Activated T-helper 1 cell treated with Interleukin-2 at 50 U/mL for 16 hours (primary cell): ENCODE measurements around the gene OSTN.
"Not testable (repeated sequence)": the region's sequence is repeated elsewhere in the genome, so short reads cannot be mapped to it uniquely, and the experiment has no call there.

Experiments used
- DNase-seq: peaks from one replicate; pipeline ENCODE4 v3.0.0-alpha.2; 2020; ENCODE audit warnings: low read depth

Gene OSTN

GRCh38 chr3:191235331-191236314 lies 36.6 kb downstream of the OSTN start:
- DNase-seq = no peak

- DNase-seq = no peak
Observed at GRCh38 chr3:191236646-191237045, 37.6 kb downstream of the OSTN start.

- no peak for DNase-seq
Observed at GRCh38 chr3:191237047-191237882, 38.2 kb downstream of the OSTN start.

GRCh38 chr3:191238321-191238817 lies 39.3 kb downstream of the OSTN start:
- DNase-seq = no peak

GRCh38 chr3:191239407-191240031 lies 40.5 kb downstream of the OSTN start:
- DNase-seq = no peak

GRCh38 chr3:191240486-191240885 lies 41.4 kb downstream of the OSTN start:
- no peak for DNase-seq

GRCh38 chr3:191244242-191244867 lies 45.3 kb downstream of the OSTN start:
- no peak for DNase-seq

GRCh38 chr3:191246034-191246433 lies 47.0 kb downstream of the OSTN start:
- DNase-seq = not testable (repeated sequence)

- no peak for DNase-seq
Observed at GRCh38 chr3:191246630-191247029, 47.6 kb downstream of the OSTN start.

- no peak for DNase-seq
Observed at GRCh38 chr3:191253089-191253799, 54.2 kb downstream of the OSTN start.

GRCh38 chr3:191254098-191254873 lies 55.2 kb downstream of the OSTN start:
- DNase-seq = no peak

- no peak for DNase-seq
Observed at GRCh38 chr3:191255156-191255555, 56.1 kb downstream of the OSTN start.

GRCh38 chr3:191256405-191256804 lies 57.4 kb downstream of the OSTN start:
- no peak for DNase-seq

GRCh38 chr3:191257286-191257685 lies 58.2 kb downstream of the OSTN start:
- DNase-seq = no peak

- DNase-seq = no peak
Observed at GRCh38 chr3:191259486-191259885, 60.4 kb downstream of the OSTN start.

GRCh38 chr3:191260431-191261303 lies 61.6 kb downstream of the OSTN start:
- DNase-seq = no peak

- no peak for DNase-seq
Observed at GRCh38 chr3:191261304-191261638, 62.2 kb downstream of the OSTN start.

GRCh38 chr3:191262650-191263049 lies 63.6 kb downstream of the OSTN start:
- no peak for DNase-seq

GRCh38 chr3:191263365-191263764 lies 64.3 kb downstream of the OSTN start:
- DNase-seq = no peak
